ENCODE data around the gene PABPN1L. TPM values are rescaled to one million over a fixed set of nuclear protein-coding genes. Genes with fewer than 3 reads are reported as not detected.

The PABPN1L gene
- total RNA-seq, 3 donors from 2014 or later, result not detected

DNA sequence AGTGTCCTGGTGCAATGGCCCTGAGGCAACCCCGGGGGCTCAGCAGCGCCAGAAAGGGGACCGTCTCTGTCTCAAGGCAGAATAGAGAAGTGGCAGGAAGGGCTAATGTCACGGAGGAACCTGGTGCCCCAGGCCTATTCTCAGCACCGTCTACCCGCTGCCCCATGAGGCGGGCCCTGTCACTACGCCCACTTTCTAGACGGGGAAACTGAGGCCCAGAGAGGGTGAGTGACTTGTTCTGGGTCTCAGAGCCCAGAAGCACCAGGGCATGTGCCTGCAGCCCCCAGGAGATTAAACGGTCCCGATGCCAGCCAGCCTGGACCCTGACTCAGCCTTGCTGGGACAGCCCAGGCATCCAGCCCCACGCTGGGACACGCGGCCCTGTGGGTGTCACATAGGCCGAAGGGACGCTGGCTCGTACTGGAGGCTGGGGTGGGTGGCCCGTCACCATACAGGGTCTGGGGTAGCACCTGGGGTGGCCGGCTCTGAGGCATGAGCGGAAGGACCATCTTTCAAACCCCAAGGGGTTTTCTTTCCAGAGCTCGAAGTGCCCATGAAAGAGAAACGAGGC is 40.2 kb upstream of the PABPN1L start:
- Histone ChIP-seq H3K4me3 (no peak overlapping the region), H3K4me1 (no peaks in the 10 kb centered on the region), H3K27ac (no peak overlapping the region), H3K27me3 (no peaks in the 10 kb centered on the region), H3K9me3 (no peaks in the 10 kb centered on the region), H3K36me3 (no peaks in the 10 kb centered on the region)
- TF ChIP-seq, protein P1, sequence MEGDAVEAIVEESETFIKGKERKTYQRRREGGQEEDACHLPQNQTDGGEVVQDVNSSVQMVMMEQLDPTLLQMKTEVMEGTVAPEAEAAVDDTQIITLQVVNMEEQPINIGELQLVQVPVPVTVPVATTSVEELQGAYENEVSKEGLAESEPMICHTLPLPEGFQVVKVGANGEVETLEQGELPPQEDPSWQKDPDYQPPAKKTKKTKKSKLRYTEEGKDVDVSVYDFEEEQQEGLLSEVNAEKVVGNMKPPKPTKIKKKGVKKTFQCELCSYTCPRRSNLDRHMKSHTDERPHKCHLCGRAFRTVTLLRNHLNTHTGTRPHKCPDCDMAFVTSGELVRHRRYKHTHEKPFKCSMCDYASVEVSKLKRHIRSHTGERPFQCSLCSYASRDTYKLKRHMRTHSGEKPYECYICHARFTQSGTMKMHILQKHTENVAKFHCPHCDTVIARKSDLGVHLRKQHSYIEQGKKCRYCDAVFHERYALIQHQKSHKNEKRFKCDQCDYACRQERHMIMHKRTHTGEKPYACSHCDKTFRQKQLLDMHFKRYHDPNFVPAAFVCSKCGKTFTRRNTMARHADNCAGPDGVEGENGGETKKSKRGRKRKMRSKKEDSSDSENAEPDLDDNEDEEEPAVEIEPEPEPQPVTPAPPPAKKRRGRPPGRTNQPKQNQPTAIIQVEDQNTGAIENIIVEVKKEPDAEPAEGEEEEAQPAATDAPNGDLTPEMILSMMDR (IDR thresholded peaks at IDR 0.05), result no peak
- TF ChIP-seq POLR2AphosphoS5 (IDR thresholded peaks at IDR 0.05), result no peak
- no peak for TF ChIP-seq POLR2A (IDR thresholded peaks at IDR 0.05)
- intact Hi-C loops (cut with DNase I; ENCODE audit: low total_unique reads), result no loop called here
- no peak for DNase-seq (ENCODE audit: low spot score in 2 of 2)

DNA sequence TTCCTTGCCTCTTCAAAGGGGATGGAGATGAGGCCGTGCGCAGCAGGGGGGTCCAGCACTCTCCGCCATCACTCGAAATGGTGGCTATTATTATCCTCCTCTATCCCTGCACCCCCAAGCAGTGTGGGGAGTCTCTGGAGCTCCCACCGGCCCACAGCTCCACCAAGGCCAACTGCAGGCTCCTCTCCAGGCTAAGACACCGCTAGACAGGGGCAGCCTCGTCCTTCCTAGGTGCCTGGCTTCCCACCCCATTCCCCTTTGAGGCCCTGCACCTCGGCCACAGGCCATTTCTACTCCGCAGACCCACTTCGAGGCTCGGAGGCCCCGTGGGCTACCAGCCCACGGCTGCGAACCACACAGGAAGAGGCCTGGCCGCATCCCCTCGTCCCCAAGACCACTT is 39.6 kb upstream of the PABPN1L start:
- H3K36me3 ChIP-seq, result no peaks in the 10 kb centered on the region

DNA sequence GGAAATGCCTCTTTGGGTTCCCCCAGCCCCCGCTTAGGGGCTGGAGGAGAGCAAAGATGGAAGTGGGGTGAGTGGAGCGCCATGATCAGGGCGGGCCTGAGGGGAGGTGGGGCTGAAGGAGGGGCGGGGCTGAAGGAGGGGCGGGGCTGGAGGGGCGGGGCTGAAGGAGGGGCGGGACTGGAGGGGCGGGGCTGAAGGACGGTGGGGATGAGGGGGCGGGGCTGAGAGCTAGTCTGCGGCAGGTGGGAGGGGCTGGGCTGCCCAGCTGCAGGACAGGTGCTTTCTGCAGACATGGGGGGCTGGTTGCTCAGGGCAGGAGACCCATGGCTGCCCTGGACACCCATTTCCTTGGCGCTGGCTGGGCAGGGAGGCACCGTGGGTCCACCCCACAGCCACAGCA is 39.1 kb upstream of the PABPN1L start:
- no peaks in the 10 kb centered on the region for H3K9me3 ChIP-seq
- H3K4me1 ChIP-seq, result no peaks in the 10 kb centered on the region
- no peaks in the 10 kb centered on the region for H3K27me3 ChIP-seq
- no peaks in the 10 kb centered on the region for H3K36me3 ChIP-seq
- no peak for TF ChIP-seq POLR2AphosphoS5 (IDR thresholded peaks at IDR 0.05)
- TF ChIP-seq, protein P1 (IDR thresholded peaks at IDR 0.05), result no peak
- TF ChIP-seq POLR2A (IDR thresholded peaks at IDR 0.05), result no peak
- intact Hi-C loops (cut with DNase I; ENCODE audit: low total_unique reads), result no loop called here
- H3K4me3 ChIP-seq, result no peak overlapping the region
- DNase-seq (ENCODE audit: low spot score in 2 of 2), result no peak
- no peak overlapping the region for H3K27ac ChIP-seq

More for the DNA sequence above, 39.6 kb upstream of the PABPN1L start:
- no peaks in the 10 kb centered on the region for H3K27me3 ChIP-seq
- H3K4me3 ChIP-seq, result no peak overlapping the region
- no peaks in the 10 kb centered on the region for H3K4me1 ChIP-seq
- no peak overlapping the region for H3K27ac ChIP-seq
- no peak for DNase-seq (ENCODE audit: low spot score in 2 of 2)
- intact Hi-C loops (cut with DNase I; ENCODE audit: low total_unique reads), result no loop called here
- H3K9me3 ChIP-seq, result no peaks in the 10 kb centered on the region
- TF ChIP-seq POLR2AphosphoS5 (IDR thresholded peaks at IDR 0.05) (no peak), POLR2A (IDR thresholded peaks at IDR 0.05) (no peak)
- TF ChIP-seq, protein P1 (IDR thresholded peaks at IDR 0.05), result no peak

DNA sequence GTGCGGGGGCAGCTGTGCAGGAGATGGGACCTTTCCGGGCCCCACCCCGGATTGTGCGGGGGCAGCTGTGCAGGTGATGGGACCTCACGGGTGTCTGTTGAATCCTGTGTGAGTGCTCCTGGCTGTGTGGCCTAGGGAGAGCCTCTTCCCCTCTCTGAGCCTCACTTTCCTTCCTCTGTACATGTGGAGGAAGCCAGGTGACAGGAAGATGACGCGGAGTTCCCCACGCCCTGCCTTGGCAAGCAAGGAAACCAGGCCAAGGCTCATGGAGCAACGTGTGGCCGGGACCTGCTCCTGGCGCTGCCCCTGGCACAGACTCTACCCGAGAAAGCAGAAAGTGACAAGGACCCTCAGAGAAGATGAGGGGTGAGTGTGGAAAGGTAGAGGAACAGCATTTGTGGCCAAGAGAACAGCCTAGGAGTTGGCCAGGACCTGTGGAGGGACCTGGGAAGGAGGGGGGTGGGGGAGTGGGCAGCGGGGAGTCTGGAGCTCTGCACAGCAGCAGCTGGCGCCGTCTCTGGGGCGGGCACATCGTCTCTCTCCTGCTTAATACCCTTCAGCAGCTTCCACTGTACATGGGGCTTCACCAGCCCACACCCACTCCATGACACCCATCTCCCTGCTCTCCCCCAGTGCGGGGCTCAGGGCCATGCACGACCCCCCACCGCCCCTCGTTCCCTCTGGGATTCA is 38.4 kb upstream of the PABPN1L start:
- Histone ChIP-seq H3K27ac (no peak overlapping the region), H3K36me3 (no peaks in the 10 kb centered on the region), H3K4me1 (no peaks in the 10 kb centered on the region), H3K27me3 (no peaks in the 10 kb centered on the region), H3K9me3 (no peaks in the 10 kb centered on the region), H3K4me3 (no peak overlapping the region)
- no peak for DNase-seq (ENCODE audit: low spot score in 2 of 2)
- TF ChIP-seq, protein P1 (IDR thresholded peaks at IDR 0.05), result no peak
- TF ChIP-seq POLR2A (IDR thresholded peaks at IDR 0.05), result no peak
- intact Hi-C loops (cut with DNase I; ENCODE audit: low total_unique reads), result no loop called here

DNA sequence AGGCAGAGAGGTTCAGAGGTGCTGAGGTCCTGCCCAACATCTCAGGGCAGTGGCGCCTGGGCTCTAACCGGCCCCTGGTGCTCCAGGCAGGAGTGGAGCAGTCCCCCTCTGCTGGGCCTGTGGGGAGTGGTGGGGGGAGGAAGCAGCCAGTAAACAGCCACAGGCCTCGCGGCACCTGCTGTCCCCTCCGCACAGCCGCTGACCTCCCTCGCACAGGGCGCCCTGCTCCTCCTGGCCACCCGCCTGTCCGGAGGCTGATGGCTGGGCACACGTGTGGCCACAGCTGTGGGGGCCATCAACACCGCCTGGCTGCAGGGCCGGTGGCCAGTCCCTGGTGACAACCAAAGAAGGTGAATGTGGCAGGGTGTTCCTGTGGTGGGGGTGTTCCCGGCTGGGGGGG is 36.8 kb upstream of the PABPN1L start:
- Histone ChIP-seq H3K27me3 (no peaks in the 10 kb centered on the region), H3K27ac (no peak overlapping the region), H3K9me3 (no peaks in the 10 kb centered on the region), H3K4me1 (no peaks in the 10 kb centered on the region), H3K4me3 (no peak overlapping the region), H3K36me3 (no peaks in the 10 kb centered on the region)
- no peak for DNase-seq (ENCODE audit: low spot score in 2 of 2)
- TF ChIP-seq POLR2AphosphoS5 (IDR thresholded peaks at IDR 0.05), result no peak
- intact Hi-C loops (cut with DNase I; ENCODE audit: low total_unique reads), result no loop called here
